ENCODE data around the gene TPRA1. TPM values are rescaled to one million over a fixed set of nuclear protein-coding genes. Genes with fewer than 3 reads are reported as not detected.

TPRA1 gene
- polyA plus RNA-seq, 2 of the 4 experiments (the other 2 are of a cell fraction): 13.5 to 19.5 TPM

GRCh38 chr3:127542441-127542952 lies 48.0 kb downstream of the TPRA1 start:
- H3K4me3 ChIP-seq: no peak overlapping the region
- no peak for TF ChIP-seq USF2 (IDR thresholded peaks at IDR 0.05)
- no peak for TF ChIP-seq MAFK (IDR thresholded peaks at IDR 0.05; ENCODE audit: partially characterized antibody)
- no peak for TF ChIP-seq KDM1A (IDR thresholded peaks at IDR 0.05; ENCODE audit: low read depth)
- no peaks in the 10 kb centered on the region for H3K9me3 ChIP-seq
- H3K4me1 ChIP-seq: peaks cover 4% of the 10 kb centered on the region; the same call in 1 of the 3 replicates
- ATAC-seq: no peak
- H3K4me2 ChIP-seq: no peak overlapping the region
- ChIA-PET CTCF (interaction anchor here (1.3 to 9.9 kb wide), 2 partner anchors 863 to 1020 kb away, joined by 3 to 68 read pairs; no protein-coding TSS in a partner anchor), POLR2A (no interaction called here)
- FAIRE-seq: no peak
- no peak for DNase-seq (ENCODE audit: low read depth in 1 of 2, low spot score in 1 of 2)
- WGBS (ENCODE audit: missing lambda C conversion rate): 59% methylated on average over 11 of the region's 14 CpGs
- no peak overlapping the region for H3K27ac ChIP-seq

GRCh38 chr3:127541320-127541719 lies 49.2 kb downstream of the TPRA1 start:
- Histone ChIP-seq H3K4me2 (no peak overlapping the region), H3K9me3 (no peaks in the 10 kb centered on the region), H3K4me1 (no peaks in the 10 kb centered on the region), H3K4me3 (no peak overlapping the region), H3K27ac (no peak overlapping the region)
- 27% methylated on average over 3 of the region's 5 CpGs for WGBS (ENCODE audit: missing lambda C conversion rate)
- POLR2A ChIA-PET: no interaction called here
- no peak for TF ChIP-seq RFX5 (IDR thresholded peaks at IDR 0.05)
- CTCF ChIA-PET: interaction anchor here (9.9 kb wide), 1 partner anchor 862 kb away, joined by 68 read pairs; no protein-coding TSS in a partner anchor
- no peak for FAIRE-seq
- DNase-seq (ENCODE audit: low read depth in 1 of 2, low spot score in 1 of 2): no peak
- ATAC-seq: no peak

GRCh38 chr3:127539366-127540060 lies 51.0 kb downstream of the TPRA1 start:
- no peak for FAIRE-seq
- Histone ChIP-seq H3K4me2 (no peak overlapping the region), H3K9me3 (no peaks in the 10 kb centered on the region), H3K27ac (no peak overlapping the region), H3K4me1 (no peaks in the 10 kb centered on the region), H3K4me3 (no peak overlapping the region)
- WGBS (ENCODE audit: missing lambda C conversion rate): 49% methylated on average over 12 of the region's 17 CpGs
- no peak for ATAC-seq
- ChIA-PET POLR2A (no interaction called here), CTCF (interaction anchor here (6.5 to 9.9 kb wide), 2 partner anchors 8 to 860 kb away, joined by 42 to 68 read pairs; no protein-coding TSS in a partner anchor)
- no peak for DNase-seq (ENCODE audit: low read depth in 1 of 2, low spot score in 1 of 2)
- TF ChIP-seq JUN (IDR thresholded peaks at IDR 0.05): no peak
- TF ChIP-seq RFX5 (IDR thresholded peaks at IDR 0.05): no peak
- TF ChIP-seq ATOH8 (CRISPR knock-in tag; IDR thresholded peaks at IDR 0.05; ENCODE audit: low read depth): no peak
- no peak for TF ChIP-seq E2F6 (IDR thresholded peaks at IDR 0.05; ENCODE audit: borderline replicate concordance, low read depth)
- TF ChIP-seq TP53 (CRISPR knock-in tag; IDR thresholded peaks at IDR 0.05): no peak
- no peak for TF ChIP-seq SREBF2 (IDR thresholded peaks at IDR 0.05)
- no peak for TF ChIP-seq USF2 (IDR thresholded peaks at IDR 0.05)
- no peak for TF ChIP-seq HEYL (CRISPR knock-in tag; IDR thresholded peaks at IDR 0.05)
- no peak for TF ChIP-seq MAZ (IDR thresholded peaks at IDR 0.05; ENCODE audit: borderline replicate concordance, low read depth, low read length)
- no peak for TF ChIP-seq ZSCAN20 (CRISPR knock-in tag; IDR thresholded peaks at IDR 0.05)
- no peak for TF ChIP-seq ZFP36 (IDR thresholded peaks at IDR 0.05; ENCODE audit: borderline replicate concordance, partially characterized antibody)
- no peak for TF ChIP-seq HOXA7 (CRISPR knock-in tag; IDR thresholded peaks at IDR 0.05)
- no peak for TF ChIP-seq CBX2 (IDR thresholded peaks at IDR 0.05; ENCODE audit: borderline replicate concordance, low read depth)
- TF ChIP-seq CHD4 (IDR thresholded peaks at IDR 0.05; ENCODE audit: borderline replicate concordance): no peak
- no peak for TF ChIP-seq RCOR1 (IDR thresholded peaks at IDR 0.05; ENCODE audit: low read depth, low read length)
- TF ChIP-seq RNF2 (IDR thresholded peaks at IDR 0.05; ENCODE audit: borderline replicate concordance, low read depth): no peak

Data from A549 (cell line).